GM13977 (cell line): Measurements from ENCODE around the gene ASB18.
"Not testable (repeated sequence)": the region's sequence is repeated elsewhere in the genome, so short reads cannot be mapped to it uniquely, and the experiment has no call there.

Experiments
- DNase-seq: peaks from one replicate; pipeline ENCODE4 v3.0.0; 2012; ENCODE audit warnings: low spot score
- CTCF ChIP-seq: IDR thresholded peaks from 2 replicates; pipeline ENCODE4 v1.5.1; 2012; ENCODE audit warnings: mild to moderate bottlenecking, control low read depth; ENCODE audit not compliant: insufficient read depth; ENCODE audit errors: extremely low read depth, missing control alignments
- in situ Hi-C: fragments of 300-500 bp; cut with MboI; formaldehyde crosslinking; loops from one replicate; pipeline ENCODE4 v1.12.0; 2022; ENCODE audit warnings: low sequenced_read_pairs, low pct_unique_long_range_greater_than_20kb, mixed read lengths, inconsistent platforms; ENCODE audit not compliant: unreplicated experiment

Gene ASB18

DNA sequence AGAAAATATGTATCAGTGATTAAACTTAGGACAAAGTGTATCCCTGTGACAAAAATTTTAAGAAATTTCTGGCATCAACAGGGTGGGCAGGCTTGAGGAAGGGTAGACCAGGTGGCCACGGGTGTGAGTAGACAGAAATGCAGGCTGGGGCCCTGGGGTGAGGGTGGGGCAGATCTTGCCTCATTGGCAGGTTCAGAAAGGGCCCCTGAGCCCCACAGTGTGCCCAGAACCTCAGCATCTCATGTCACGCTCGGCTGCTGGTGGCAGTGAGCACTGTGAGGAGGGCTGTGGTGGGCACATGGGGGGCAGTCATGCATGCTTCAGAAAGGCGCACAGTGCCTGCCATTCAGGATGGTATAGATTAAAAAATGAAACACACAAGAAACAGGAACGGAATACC is 7.6 kb upstream of the ASB18 start:
- TF ChIP-seq CTCF, result no peak
- in situ Hi-C loops, result no loop called here
- no peak for DNase-seq

DNA sequence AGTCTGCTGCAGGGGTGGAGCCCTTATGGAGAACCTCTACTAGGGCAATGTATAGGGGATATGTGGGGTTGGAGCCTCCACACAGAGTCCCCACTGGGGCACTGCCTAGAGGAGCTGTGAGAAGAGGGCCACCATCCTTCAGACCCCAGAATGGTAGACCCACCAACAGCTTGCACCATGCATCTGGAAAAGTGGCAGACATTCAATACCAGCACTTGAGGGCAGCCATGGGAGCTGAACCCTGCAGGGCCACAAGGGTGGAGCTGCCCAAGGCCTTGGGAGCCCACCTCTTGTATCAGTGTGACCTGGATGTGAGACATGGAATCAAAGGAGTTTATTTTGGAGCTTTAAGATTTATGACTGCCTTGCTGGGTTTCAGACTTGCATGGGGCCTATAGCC is 5.7 kb upstream of the ASB18 start:
- DNase-seq, in situ Hi-C loops: not testable (repeated sequence)

- in situ Hi-C loops, result no loop called here
- TF ChIP-seq CTCF, result no peak
- DNase-seq, result no peak
Measured at GRCh38 chr2:236265675-236266074, 1.5 kb upstream of the ASB18 start.

GRCh38 chr2:236262238-236262637 is 2.0 kb downstream of the ASB18 start:
- in situ Hi-C loops, result no loop called here
- DNase-seq, result no peak
- no peak for TF ChIP-seq CTCF

DNA sequence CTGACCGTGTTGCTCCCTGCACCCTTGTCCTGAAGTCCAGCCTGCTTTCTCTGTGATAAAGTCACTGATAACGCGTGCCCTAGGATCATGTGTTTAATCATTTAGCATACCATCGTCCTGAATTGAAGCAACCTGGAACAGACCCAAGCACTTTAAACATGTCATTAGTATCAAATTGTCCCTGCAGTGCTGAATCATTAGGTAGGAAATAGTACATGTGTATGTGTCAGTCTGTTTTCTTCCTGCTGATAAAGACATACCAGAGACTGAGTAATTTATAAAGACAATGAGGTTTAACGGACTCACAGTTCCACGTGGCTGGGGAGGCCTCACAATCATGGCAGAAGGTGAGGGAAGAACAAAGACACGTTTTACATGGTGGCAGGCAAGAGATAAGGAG is 2.8 kb downstream of the ASB18 start:
- no peak for TF ChIP-seq CTCF
- no peak for DNase-seq
- in situ Hi-C loops, result no loop called here

DNA sequence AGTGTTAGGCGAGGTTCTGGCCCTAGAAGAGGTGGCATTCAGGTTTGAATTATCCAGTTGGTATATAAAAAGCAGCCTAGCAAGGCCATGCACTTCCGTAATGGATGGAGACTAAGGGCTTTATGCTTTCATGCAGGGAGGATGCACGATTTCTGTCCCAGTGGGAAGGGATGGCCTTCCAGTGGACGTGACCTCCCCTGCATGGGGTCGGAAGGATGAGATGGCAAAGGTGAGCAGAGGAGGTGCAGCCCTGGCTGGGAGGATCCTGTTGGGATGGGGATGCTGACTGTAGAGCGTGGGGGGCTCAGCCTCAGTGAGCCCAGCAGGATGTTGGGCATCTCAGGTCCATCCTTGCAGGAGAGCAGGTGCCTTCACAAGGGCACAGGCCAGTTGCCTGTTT is 4.8 kb downstream of the ASB18 start:
- in situ Hi-C loops, result no loop called here
- TF ChIP-seq CTCF, result no peak
- DNase-seq, result no peak

DNA sequence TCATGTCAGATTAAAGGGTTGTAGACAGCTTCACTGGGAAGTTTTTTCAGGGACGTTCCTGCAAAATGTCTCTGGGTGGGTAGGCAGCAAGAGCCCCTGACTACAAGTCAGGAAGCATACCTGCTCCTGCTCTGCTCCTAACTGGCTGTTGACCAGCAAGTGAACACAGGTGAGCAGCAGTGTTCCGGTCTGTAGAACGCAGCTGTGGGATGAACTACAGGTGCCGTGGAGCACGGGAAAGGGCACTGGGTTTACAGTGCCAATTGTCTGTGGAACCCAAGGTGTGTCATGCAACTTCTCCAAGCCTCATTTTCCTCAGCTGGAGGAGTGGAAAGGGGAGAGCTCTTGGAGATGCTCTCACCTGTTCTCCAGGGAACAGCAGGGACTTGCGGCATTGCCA is 6.6 kb downstream of the ASB18 start:
- in situ Hi-C loops, result no loop called here
- no peak for TF ChIP-seq CTCF
- no peak for DNase-seq
